GM18502 (cell line): ENCODE measurements around the gene C6orf118.

Experiments used
- ATAC-seq: cut with Tn5 transposase; IDR thresholded peaks from one replicate; pipeline ENCODE4 v1.9.1; 2021; ENCODE audit warnings: mild to moderate bottlenecking; ENCODE audit not compliant: unreplicated experiment, poor library complexity

The C6orf118 gene

DNA sequence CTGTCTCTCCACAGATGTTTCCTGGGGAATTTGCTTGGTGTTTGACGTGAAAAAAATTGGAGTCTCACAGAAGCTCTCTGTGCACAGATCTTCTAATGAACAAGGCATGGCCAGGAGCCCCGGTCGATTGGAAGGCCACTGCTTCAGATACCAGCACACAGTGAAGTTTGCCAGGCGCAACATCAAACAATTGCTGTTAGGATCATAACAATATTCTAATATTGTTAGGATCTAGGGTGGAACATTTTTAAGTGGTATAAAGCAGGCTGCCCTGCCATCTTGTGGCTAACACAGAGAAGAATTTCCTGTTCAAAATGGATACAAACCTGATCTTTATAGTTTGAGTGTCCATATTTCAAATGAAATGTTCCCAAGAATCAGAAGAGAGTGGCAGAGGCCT lies 64.1 kb downstream of the C6orf118 start:
- ATAC-seq = no peak

DNA sequence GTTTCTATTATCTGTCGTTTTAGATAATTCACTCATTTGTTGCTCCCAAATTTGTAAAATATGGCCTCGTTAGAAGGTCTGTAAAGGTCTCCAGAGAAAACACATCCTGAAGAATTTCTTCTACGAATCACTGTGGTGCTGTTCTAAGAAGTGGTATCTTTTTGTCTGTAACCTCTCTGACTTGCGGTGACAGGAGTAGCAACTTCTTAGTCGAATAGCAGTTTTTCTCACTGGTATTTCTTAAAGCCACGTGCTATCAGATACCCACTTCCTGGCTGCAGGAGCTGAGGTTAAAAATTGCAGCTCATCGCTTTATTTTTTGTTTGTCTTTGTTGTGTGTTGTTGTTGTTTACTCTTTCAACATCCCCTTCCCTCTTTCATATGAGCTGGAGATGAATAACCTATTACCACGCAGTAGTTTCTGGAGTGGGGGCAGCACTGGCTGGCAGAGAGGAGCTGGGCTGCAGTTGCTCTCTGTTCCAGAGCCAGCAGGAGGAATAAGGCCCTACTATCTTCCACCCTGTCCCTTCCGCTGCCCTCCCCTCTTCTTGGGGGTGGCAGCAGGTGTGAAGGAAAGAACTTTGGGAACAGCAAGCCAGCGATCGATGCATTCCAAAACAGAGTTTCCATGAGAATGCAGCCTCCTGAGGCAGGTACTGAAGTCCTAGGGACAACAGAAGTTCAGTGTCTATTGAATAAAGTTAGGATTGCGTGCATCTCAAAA lies 64.7 kb downstream of the C6orf118 start:
- ATAC-seq = no peak

DNA sequence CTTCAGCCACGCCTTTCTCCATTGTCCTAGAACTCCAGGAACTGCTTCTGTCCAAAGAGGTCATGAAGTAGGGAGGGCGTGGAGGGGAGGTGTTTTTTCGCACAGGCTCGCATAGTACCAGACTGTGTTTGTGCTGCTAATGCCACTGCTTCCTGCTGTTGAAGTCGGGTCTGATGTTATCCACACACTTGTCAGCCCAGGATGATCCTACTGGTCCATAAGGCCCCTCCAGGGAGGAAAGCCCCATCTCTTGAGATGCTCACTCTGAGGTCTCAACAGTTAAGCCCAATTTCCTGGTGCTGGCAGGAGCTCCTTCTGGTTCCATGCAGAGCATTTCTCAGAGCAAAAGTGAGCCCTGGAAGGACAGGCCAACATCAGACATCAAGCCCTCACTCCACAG lies 65.6 kb downstream of the C6orf118 start:
- ATAC-seq = no peak

DNA sequence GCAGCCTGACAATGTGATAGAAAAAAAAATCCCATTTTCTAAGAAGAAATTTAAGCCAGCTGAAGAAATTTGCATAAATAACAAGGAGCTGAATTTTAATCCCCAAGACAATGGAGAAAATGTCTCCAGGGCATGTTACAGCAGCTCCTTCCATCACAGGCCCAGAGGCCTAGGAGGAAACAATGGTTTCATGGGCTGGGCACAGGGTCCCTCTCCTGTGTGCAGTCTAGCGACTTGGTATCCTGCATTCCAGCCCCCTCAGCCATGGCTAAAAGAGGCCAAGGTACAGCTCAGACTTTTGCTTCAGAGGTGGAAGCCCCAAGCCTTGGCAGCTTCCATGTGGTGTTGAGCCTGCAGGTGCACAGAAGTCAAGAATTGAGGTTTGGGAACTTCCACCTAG lies 73.1 kb downstream of the C6orf118 start:
- ATAC-seq = no peak

DNA sequence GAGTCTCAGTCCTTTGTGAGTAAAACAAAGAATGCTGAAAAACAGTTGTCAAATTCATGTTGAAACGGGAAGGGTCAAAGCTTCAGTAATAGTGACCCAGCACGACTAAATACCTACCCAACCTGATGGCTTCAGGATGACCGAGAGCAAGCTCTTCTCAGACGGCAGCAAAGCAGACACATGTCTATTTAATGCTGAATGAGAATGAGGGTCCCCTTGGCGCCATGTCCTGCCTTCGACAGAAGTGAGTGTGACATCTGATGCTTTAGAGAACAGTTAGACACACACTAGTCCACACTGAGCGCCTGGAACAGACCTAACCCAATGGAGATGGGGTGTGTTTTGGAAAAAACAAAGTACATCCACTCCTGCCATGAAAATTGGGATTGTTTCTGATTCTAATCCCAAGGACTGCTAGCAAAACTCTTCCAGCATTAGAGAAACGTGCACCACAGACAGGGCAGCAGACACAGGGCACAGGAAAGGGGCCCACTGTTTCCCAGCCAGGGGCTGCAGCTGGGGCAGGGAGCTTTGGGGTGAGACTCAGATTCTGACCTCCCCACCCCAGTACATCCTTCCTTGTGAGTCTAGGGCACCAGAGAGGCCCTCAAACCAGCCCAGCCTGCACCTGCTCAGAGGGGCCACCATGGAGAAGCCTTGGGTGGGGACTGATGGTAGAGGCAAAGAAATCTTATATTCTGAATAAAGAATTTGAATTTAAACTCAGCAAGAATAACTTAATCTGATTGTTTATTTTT lies 76.5 kb downstream of the C6orf118 start:
- no peak for ATAC-seq

DNA sequence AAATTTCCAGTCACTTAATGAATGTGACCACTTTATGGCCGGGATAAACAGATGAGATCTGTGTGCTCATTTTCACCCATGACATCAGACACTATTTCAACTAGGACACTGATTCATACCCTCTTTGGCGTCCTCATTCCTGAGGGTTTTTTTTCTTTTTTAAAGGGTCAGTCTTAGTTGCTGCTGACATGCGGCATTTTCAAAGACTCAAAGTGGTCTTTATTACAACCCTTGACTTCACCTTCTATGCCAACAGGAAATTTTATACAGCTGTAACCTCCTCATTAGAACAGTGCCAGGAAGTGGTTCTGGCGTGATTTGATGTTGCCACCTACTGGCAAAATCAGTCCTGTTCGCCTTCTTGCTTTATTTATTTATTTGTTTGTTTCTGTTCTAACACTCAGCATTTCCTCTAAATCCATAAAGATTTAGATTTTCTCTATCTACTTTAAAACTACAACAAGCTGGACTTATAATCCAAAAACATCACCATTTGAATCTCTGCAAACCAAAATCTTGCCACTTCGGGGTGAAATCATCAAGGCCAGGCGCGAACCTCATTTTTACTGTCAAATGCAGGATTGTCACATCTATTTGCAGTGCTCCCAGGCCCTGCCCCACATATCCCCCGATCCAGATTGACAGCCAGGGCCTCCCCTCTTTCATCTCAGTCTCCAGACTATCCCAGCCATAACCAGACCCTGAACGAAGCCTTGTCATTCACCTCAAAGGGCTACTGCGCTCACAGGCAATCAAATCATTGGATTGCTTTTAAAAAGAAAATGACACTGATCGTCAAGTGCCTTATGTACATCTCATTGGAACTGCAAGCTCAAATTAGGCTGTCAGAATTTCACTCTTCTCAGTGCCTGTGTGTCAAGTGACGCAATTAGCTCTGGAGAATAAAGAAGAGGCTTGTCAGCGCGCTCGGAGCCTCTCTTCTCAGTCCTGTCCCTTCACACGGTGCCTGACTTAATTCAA lies 77.5 kb downstream of the C6orf118 start:
- no peak for ATAC-seq

DNA sequence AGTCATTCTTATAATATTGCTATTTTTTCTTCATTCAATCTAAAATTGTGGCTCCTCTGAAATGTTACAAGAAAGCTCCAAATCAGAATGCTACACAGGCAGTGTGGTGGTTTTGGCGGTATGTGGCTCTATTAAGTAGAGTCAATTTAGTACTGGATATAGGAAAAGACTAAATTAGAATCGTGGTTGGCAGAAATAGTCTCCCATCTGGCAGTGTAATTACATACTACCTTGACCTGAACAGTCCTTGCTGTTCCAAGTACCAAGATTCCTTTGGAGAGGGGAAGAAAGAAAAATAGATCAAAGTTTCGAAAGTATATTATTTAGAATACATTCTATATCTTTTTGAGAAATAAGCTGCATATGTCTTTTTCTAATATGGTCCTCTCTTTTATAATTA lies 78.2 kb downstream of the C6orf118 start:
- ATAC-seq = no peak
